SK-N-MC (cell line): ENCODE results near the gene TMEM161B.

Source experiments
- DNase-seq: peaks from one replicate; pipeline ENCODE4 v3.0.0-alpha.2; 2011; ENCODE audit warnings: low read depth, low spot score
- H3K27ac ChIP-seq: fragments of 200-600 bp; sonication (generic); 2 replicates; pipeline ENCODE4 v1.5.1; 2016; ENCODE audit warnings: mixed run types
- H3K36me3 ChIP-seq: fragments of 200-600 bp; sonication (generic); 2 replicates; pipeline ENCODE4 v1.6.1; 2017; ENCODE audit warnings: antibody characterized with exemption, low read length, mixed read lengths; ENCODE audit not compliant: insufficient read depth
- H3K4me3 ChIP-seq: fragments of 200-600 bp; sonication (generic); 2 replicates; pipeline ENCODE4 v1.5.1; 2016
- H3K9ac ChIP-seq: fragments of 200-600 bp; sonication (generic); 2 replicates; pipeline ENCODE4 v1.8.0; 2017; ENCODE audit warnings: mixed run types, mixed read lengths; ENCODE audit not compliant: insufficient read length
- H3K9me3 ChIP-seq: fragments of 200-600 bp; sonication (generic); 2 replicates; pipeline ENCODE4 v1.6.1; 2017; ENCODE audit warnings: low read depth, mild to moderate bottlenecking, antibody characterized with exemption, low read length, moderate library complexity, mixed read lengths
- EZH2 ChIP-seq: fragments of 200-600 bp; sonication (generic); IDR thresholded peaks from one replicate; pipeline ENCODE4 v1.6.1; 2017; ENCODE audit warnings: antibody characterized with exemption
- FOXP2 ChIP-seq: optimal IDR thresholded peaks from 2 replicates; pipeline ENCODE3; 2011; ENCODE audit warnings: mild to moderate bottlenecking, moderate library complexity; ENCODE audit not compliant: insufficient read depth; ENCODE audit errors: extremely low read length, control extremely low read depth
- POLR2AphosphoS5 ChIP-seq: IDR thresholded peaks from 2 replicates; pipeline ENCODE4 v1.6.1; 2012; ENCODE audit warnings: mild to moderate bottlenecking, low read depth, low read length, borderline replicate concordance

Gene TMEM161B

DNA sequence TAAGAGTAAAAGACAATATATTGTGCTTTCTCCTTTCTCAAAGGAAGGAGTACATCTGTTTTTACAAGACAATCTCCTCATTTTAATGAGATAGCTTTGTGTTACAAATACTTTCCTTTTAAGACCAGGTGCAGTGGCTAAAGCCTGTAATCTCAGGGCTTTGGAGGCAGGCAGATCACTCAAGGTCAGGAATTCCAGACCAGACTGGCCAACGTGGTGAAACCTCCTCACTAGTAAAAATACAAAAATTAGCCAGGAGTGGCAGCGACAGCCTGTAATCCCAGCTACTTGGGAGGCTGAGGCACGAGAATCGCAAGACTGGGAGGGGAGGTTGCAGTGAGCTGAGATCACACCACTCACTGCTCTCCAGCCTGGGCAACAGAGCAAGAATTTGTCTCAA is 11.8 kb downstream of the TMEM161B start:
- H3K9me3 ChIP-seq: no peaks in the 10 kb centered on the region; the same call in 1 of the 2 replicates
- no peak overlapping the region for H3K4me3 ChIP-seq
- peaks cover 56% of the 10 kb centered on the region for H3K36me3 ChIP-seq
- no peak overlapping the region for H3K9ac ChIP-seq
- no peak for DNase-seq
- no peak for TF ChIP-seq POLR2AphosphoS5
- no peak for TF ChIP-seq EZH2
- TF ChIP-seq FOXP2: no peak
- H3K27ac ChIP-seq: no peak overlapping the region

DNA sequence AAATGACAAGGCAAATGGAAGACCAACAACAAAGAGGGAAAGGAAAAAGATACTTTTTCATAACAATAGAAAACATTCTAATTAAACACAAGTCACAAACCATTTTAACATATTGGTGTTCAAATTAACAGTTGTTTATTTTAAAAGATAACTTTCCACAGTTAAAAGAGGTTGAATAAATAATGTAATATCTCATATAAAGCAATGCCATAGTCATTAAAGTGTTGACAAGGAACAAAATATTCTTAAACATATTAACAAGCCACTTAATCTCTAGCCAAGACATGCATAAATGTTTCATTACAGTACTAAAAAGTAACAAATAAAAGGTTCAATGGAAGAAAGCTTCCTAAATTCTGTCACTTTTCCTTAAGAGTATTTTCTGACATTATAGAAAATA is 12.6 kb downstream of the TMEM161B start:
- TF ChIP-seq FOXP2: no peak
- TF ChIP-seq POLR2AphosphoS5: no peak
- TF ChIP-seq EZH2: no peak
- no peaks in the 10 kb centered on the region; the same call in 1 of the 2 replicates for H3K9me3 ChIP-seq
- no peak overlapping the region for H3K27ac ChIP-seq
- no peak overlapping the region for H3K9ac ChIP-seq
- H3K4me3 ChIP-seq: no peak overlapping the region
- DNase-seq: no peak
- H3K36me3 ChIP-seq: peaks cover 54% of the 10 kb centered on the region

DNA sequence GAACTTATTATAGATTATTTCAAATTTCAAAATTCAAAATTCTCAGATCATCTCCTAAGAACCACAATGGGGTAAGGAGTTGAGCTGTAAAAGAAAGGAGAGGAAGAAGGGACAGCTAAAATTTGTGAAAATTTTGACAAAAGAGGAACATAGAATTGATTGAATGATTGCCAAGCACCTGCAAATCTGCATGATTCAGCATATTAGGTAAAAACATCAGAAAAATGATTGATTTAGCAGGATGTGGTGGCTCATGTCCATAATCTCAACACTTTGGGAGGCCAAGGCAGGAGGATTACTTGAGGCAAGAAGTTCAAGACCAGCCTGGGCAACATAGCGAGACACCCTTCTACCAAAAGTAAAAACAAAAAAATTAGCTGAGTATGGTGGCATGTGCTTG is 14.3 kb downstream of the TMEM161B start:
- no peak overlapping the region for H3K9ac ChIP-seq
- TF ChIP-seq EZH2: no peak
- no peak for TF ChIP-seq POLR2AphosphoS5
- H3K9me3 ChIP-seq: no peaks in the 10 kb centered on the region; the same call in 1 of the 2 replicates
- H3K27ac ChIP-seq: no peak overlapping the region
- DNase-seq: no peak
- no peak overlapping the region for H3K4me3 ChIP-seq
- peaks cover 50% of the 10 kb centered on the region for H3K36me3 ChIP-seq

DNA sequence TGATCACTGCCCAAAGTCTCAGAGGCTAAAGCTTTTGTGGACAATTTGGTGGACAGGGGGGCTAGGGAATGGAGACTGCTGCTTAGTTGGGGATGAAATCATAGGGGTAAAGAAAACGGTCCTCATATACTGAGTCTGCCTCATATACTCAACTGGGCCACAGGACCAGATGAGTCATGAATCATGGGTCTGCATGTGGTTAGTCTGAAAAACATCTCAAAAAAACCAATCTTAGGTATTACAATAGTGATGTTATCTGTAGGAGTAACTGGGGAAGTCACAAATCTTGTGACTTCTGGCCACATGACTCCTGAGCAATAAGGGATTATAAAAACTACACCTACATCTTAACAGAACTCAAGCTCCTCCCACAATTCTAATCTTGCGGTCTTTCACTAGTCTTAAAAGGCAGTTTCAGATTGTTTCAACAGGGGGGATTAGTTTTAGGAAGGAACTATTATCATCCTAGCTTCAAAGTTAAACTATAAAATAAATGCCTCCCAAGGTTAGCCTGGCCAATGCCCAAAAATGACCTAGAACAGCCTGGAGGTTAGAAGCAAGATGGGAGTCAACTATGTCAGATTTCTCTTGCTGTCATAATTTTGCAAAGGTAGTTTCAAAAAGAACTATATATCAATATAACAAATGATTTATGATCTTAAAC is 17.5 kb downstream of the TMEM161B start:
- no peak overlapping the region for H3K9ac ChIP-seq
- no peak overlapping the region for H3K27ac ChIP-seq
- TF ChIP-seq FOXP2 (no peak), EZH2 (no peak), POLR2AphosphoS5 (no peak)
- no peaks in the 10 kb centered on the region; the same call in 1 of the 2 replicates for H3K9me3 ChIP-seq
- H3K4me3 ChIP-seq: no peak overlapping the region
- peaks cover 43% of the 10 kb centered on the region for H3K36me3 ChIP-seq
- DNase-seq: no peak

DNA sequence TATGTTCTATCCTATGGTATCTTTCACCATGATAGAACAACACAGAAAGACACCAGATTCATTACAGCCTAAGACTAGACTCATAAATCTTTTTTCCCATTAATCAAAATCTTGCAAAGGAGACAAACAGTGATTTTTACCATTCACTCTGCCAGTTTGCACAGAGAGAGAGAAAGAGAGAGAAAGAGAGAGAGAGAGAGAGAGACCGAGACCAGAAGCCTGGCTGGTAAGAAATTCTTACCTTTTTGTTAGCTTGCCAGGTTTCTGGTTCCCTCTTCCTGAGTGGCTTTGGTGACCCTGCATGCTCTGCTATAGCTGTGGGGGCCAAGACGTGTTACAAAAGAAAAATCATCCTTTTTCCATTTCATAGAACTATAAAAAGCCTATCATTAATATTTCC is 18.6 kb downstream of the TMEM161B start:
- DNase-seq: no peak
- no peaks in the 10 kb centered on the region; the same call in 1 of the 2 replicates for H3K9me3 ChIP-seq
- no peak overlapping the region for H3K27ac ChIP-seq
- H3K4me3 ChIP-seq: no peak overlapping the region
- TF ChIP-seq POLR2AphosphoS5: no peak
- H3K9ac ChIP-seq: no peak overlapping the region
- peaks cover 40% of the 10 kb centered on the region for H3K36me3 ChIP-seq

DNA sequence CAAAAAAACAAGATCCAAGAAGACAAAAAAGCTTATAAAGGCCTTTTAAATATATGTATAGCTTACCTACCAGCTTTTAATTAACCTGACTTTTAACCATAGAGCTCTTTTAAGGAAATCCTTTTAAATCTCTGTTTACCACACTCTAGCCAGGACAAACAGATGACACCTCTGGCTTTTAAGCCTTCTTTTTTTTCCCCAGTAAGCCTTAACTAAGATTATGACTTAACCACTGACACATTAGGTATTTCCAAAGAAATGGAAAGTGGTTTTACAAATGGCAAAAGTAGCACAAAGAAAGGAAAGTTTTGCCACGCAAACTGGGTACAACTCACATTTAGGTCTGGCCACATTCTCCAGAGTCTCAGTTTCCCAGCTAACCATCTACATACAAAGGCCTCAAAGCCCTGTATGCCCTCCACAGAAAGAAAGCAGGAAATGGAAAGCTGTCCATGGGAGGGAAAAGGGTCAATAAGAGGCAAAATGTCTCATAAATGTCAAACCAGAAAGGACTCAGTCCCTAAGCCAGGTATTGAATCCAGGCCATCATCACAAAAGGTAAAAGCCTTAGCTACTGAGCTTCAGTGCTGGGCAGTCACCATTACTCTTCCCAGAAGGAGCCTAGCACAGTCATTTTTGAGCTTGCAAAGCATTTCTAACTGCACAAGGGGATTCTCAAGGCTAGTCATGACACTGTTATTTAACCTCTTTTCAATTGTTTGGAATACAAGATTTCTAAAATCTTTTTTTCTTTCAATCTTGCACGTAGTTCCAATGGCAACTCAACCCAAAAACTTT is 19.7 kb downstream of the TMEM161B start:
- H3K27ac ChIP-seq: no peak overlapping the region
- TF ChIP-seq FOXP2 (no peak), EZH2 (no peak), POLR2AphosphoS5 (no peak)
- H3K4me3 ChIP-seq: no peak overlapping the region
- H3K9me3 ChIP-seq: no peaks in the 10 kb centered on the region; the same call in 1 of the 2 replicates
- no peak for DNase-seq
- peaks cover 29% of the 10 kb centered on the region for H3K36me3 ChIP-seq
- H3K9ac ChIP-seq: no peak overlapping the region

DNA sequence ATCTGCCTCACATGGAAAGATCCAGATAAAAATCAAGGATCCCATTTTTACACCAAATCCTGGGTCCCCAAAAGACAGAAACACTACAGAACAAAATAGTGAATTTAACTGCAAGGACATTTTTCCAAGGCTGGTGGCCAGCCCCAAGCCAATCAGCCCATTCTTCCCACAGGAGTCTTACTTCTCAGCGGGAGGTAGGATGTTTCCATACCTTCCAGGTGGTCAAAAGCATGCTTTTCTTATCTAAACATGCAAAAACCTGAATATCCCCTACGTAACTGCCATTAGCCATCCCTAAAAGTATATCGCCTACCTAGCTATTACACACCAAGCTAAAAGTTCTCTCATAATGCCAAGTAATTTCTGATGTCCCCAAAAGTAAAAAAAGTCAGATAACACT is 20.6 kb downstream of the TMEM161B start:
- H3K9me3 ChIP-seq: no peaks in the 10 kb centered on the region; the same call in 1 of the 2 replicates
- H3K9ac ChIP-seq: no peak overlapping the region
- no peak for DNase-seq
- H3K36me3 ChIP-seq: peaks cover 25% of the 10 kb centered on the region
- no peak for TF ChIP-seq EZH2
- no peak for TF ChIP-seq POLR2AphosphoS5
- TF ChIP-seq FOXP2: no peak
- no peak overlapping the region for H3K4me3 ChIP-seq
- no peak overlapping the region for H3K27ac ChIP-seq

DNA sequence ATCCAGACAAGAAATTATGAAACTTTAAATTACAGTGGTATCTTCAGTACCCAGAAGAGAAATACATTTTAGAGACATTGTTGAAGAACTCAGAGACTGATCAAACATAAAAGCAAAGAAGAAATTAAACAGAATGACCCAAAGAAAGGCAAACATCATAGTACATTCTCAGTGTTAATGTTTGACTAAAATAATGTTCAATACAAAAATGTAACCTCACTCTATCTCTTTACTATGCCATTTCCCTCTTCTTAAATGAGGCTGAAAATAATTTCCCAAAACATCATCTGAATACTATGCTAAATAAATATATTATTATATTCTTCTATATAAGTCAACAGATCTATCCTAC is 22.8 kb downstream of the TMEM161B start:
- no peak overlapping the region for H3K9ac ChIP-seq
- TF ChIP-seq EZH2 (no peak), POLR2AphosphoS5 (no peak), FOXP2 (no peak)
- H3K4me3 ChIP-seq: no peak overlapping the region
- H3K9me3 ChIP-seq: no peaks in the 10 kb centered on the region
- peaks cover 11% of the 10 kb centered on the region for H3K36me3 ChIP-seq
- no peak overlapping the region for H3K27ac ChIP-seq
- no peak for DNase-seq
